HepG2 (cell line): Measurements from ENCODE around the gene KCNQ1OT1. TPM values are rescaled to one million over a fixed set of nuclear protein-coding genes. Genes with fewer than 3 reads are reported as not detected.

ENCODE experiments used
- ATAC-seq: fragments of 200-7000 bp; cut with Tn5 transposase; 3 replicates; pipeline ENCODE4 v1.9.1; 2020; ENCODE audit warnings: mild to moderate bottlenecking, moderate library complexity
- BruUV-seq: library from RNA; stranded (reverse); fragments of 400-500 nt; replicated peaks from 2 replicates; lab custom pipeline; 2021; lab: Mats Ljungman, UMichigan
- CTCF ChIA-PET: fragments of 300-600 bp; formaldehyde crosslinking; extraction: SDS; loops from one replicate; lab custom pipeline; 2021; ENCODE audit warnings: low total read pairs, inconsistent platforms, low intra/inter-chr PET ratio; lab: Yijun Ruan, JAX
- POLR2A ChIA-PET: fragments of 350-600 bp; sonication (Branson Sonifier 250); formaldehyde crosslinking; loops from one replicate; lab custom pipeline; 2020; ENCODE audit warnings: antibody characterized with exemption, inconsistent platforms; lab: Yijun Ruan, JAX
- DNase-seq: peaks from one replicate; pipeline ENCODE4 v3.0.0-alpha.2; 2015; ENCODE audit warnings: low spot score
- FAIRE-seq: peaks from 3 replicates; lab custom pipeline; 2011; peaks lifted over from hg19 to GRCh38; lab: Jason Lieb, UNC
- H2AFZ ChIP-seq: one replicate; pipeline ENCODE4 v1.6.1; 2011; ENCODE audit warnings: low read length, inconsistent platforms
- H3K27ac ChIP-seq: fragments of 300-600 bp; 3 replicates; pipeline ENCODE4 v1.8.0; 2011; ENCODE audit warnings: mixed run types, mild to moderate bottlenecking, mixed read lengths, low read length, inconsistent platforms; ENCODE audit not compliant: insufficient read depth; ENCODE audit errors: extremely low read length
- H3K27me3 ChIP-seq, 2 experiments: fragments of 200-600 bp in 1 of 2; 2 replicates in 1 of 2; 3 replicates in 1 of 2; pipeline versions ENCODE4 v1.6.0 to v1.8.0; 2011; ENCODE audit warnings: low read length in 2 of 2, mild to moderate bottlenecking in 2 of 2, moderate library complexity in 2 of 2, inconsistent platforms in 1 of 2; ENCODE audit not compliant: insufficient read depth in 2 of 2, control insufficient read depth in 1 of 2
- H3K36me3 ChIP-seq, 2 experiments: fragments of 200-600 bp in 1 of 2; replicated peaks in 1 of 2; 2 replicates in 1 of 2; 3 replicates in 1 of 2; pipeline versions ENCODE4 v1.5.1 to v1.8.0; 2011; ENCODE audit warnings: low read length in 2 of 2, inconsistent platforms in 1 of 2; ENCODE audit not compliant: insufficient read depth in 2 of 2, control insufficient read depth in 1 of 2
- H3K4me1 ChIP-seq: 2 replicates; pipeline ENCODE4 v1.5.1; 2012; ENCODE audit warnings: low read length, inconsistent platforms; ENCODE audit not compliant: insufficient read depth
- H3K4me2 ChIP-seq: 2 replicates; pipeline ENCODE4 v1.6.0; 2011; ENCODE audit warnings: low read depth, low read length, inconsistent platforms
- H3K4me3 ChIP-seq, 3 experiments: fragments of 200-600 bp in 1 of 3; sonication (generic), shearing (Covaris generic) in 1 of 3; replicated peaks in 1 of 3; 2 replicates each; pipeline ENCODE4 v1.5.1; 2011 to 2016; ENCODE audit warnings: low read length in 3 of 3, inconsistent platforms in 2 of 3, low read depth in 2 of 3, mild to moderate bottlenecking in 2 of 3, control low read depth in 1 of 3, mixed read lengths in 1 of 3; ENCODE audit not compliant: insufficient read depth in 1 of 3
- H3K79me2 ChIP-seq: one replicate; pipeline ENCODE4 v1.6.1; 2011; ENCODE audit warnings: low read length, inconsistent platforms; ENCODE audit not compliant: insufficient read depth
- H3K9ac ChIP-seq: 2 replicates; pipeline ENCODE4 v1.6.0; 2011; ENCODE audit warnings: mild to moderate bottlenecking, low read depth, low read length, inconsistent platforms; ENCODE audit not compliant: insufficient read depth
- H3K9me3 ChIP-seq: 2 replicates; pipeline ENCODE4 v1.5.1; 2012; ENCODE audit warnings: mild to moderate bottlenecking, low read length
- H4K20me1 ChIP-seq: 2 replicates; pipeline ENCODE4 v1.6.0; 2011; ENCODE audit warnings: inconsistent platforms, mild to moderate bottlenecking, low read length, moderate library complexity; ENCODE audit not compliant: insufficient read depth
- FOXO1 ChIP-seq: sonication (generic); formaldehyde crosslinking; IDR thresholded peaks from 2 replicates; pipeline ENCODE4 v1.4.0; 2020; ENCODE audit warnings: missing genetic modification reagents
- HOMEZ ChIP-seq: IDR thresholded peaks from 2 replicates; pipeline ENCODE4 v1.6.1; 2016; ENCODE audit warnings: low read depth
- KLF16 ChIP-seq, 2 experiments: sonication (generic) in 1 of 2; formaldehyde crosslinking in 1 of 2; IDR thresholded peaks; 2 replicates each; pipeline versions ENCODE4 v1.6.1 to v1.8.0; 2016 to 2023; ENCODE audit warnings: missing genetic modification reagents in 2 of 2, missing compliant biosample characterization in 1 of 2
- MAFG ChIP-seq: sonication (generic); formaldehyde crosslinking; IDR thresholded peaks from 2 replicates; pipeline ENCODE4 v1.5.1; 2020; ENCODE audit warnings: mild to moderate bottlenecking, missing genetic modification reagents
- NCOA5 ChIP-seq: sonication (generic); formaldehyde crosslinking; IDR thresholded peaks from 2 replicates; pipeline ENCODE4 v1.4.0; 2020; ENCODE audit warnings: missing genetic modification reagents
- RXRA ChIP-seq: sonication (generic); formaldehyde crosslinking; IDR thresholded peaks from 2 replicates; pipeline ENCODE4 v1.5.1; 2020; ENCODE audit warnings: missing genetic modification reagents
- THAP8 ChIP-seq: sonication (generic); formaldehyde crosslinking; IDR thresholded peaks from 2 replicates; pipeline ENCODE4 v1.5.1; 2020; ENCODE audit warnings: missing genetic modification reagents, mild to moderate bottlenecking, borderline replicate concordance
- ZFP36L1 ChIP-seq: sonication (generic); formaldehyde crosslinking; IDR thresholded peaks from 2 replicates; pipeline ENCODE4 v1.8.0; 2022; ENCODE audit warnings: mild to moderate bottlenecking, missing genetic modification reagents, moderate library complexity
- ZFP91 ChIP-seq: sonication (generic); formaldehyde crosslinking; IDR thresholded peaks from 2 replicates; pipeline ENCODE4 v1.9.0; 2022; ENCODE audit warnings: missing genetic modification reagents, mild to moderate bottlenecking, borderline replicate concordance
- ZNF34 ChIP-seq: sonication (generic); formaldehyde crosslinking; IDR thresholded peaks from 2 replicates; pipeline ENCODE4 v1.4.0; 2020; ENCODE audit warnings: mild to moderate bottlenecking, missing genetic modification reagents, borderline replicate concordance
- ZNF567 ChIP-seq: sonication (generic); formaldehyde crosslinking; IDR thresholded peaks from 2 replicates; pipeline ENCODE4 v1.8.1; 2023; ENCODE audit warnings: mild to moderate bottlenecking, missing genetic modification reagents, borderline replicate concordance
- WGBS: methylation state at CpG from one replicate; pipeline ENCODE4 v1.1.6; 2017; ENCODE audit warnings: low lambda C conversion rate; 5-methylcytosine and 5-hydroxymethylcytosine counted together
- in situ Hi-C: cut with HindIII; loops from 2 replicates; pipeline ENCODE4 v1.10.0; 2017; ENCODE audit warnings: low pct_unique_long_range_greater_than_20kb; ENCODE audit not compliant: extremely low pct_ligation_motif_present
- intact Hi-C: fragments of 100-400 bp; cut with micrococcal nuclease; formaldehyde crosslinking; loops from one replicate; pipeline ENCODE4 v1.10.0; 2022; ENCODE audit not compliant: unreplicated experiment
- polyA plus RNA-seq, 8 experiments: library from polyadenylated mRNA; depleted of rRNA in 3 of 8; stranded (reverse) in 7 of 8; unstranded in 1 of 8; fragments of >200 nt; fragmentation: Illumina TruSeq in 4 of 8; extraction: Trizol in 4 of 8; gene quantifications; 2 replicates each; pipeline versions ENCODE4 v1.2.1 to v1.2.3, GENCODE V29; 2011 to 2016; ENCODE audit warnings: low read depth in 4 of 8, missing spikeins in 1 of 8, mixed read lengths in 1 of 8; ENCODE audit not compliant: insufficient read depth in 1 of 8
- total RNA-seq, 5 experiments: library from RNA; depleted of rRNA; stranded (reverse); fragments of >200 nt; fragmentation: Illumina TruSeq; extraction: Trizol; gene quantifications; 2 replicates each; pipeline ENCODE4 v1.2.3, GENCODE V29; 2016; ENCODE audit warnings: low read depth in 1 of 5

KCNQ1OT1 gene
- total and polyA plus RNA-seq, 2 of the 13 experiments (the other 11 are each of a cell fraction or from before 2014, with no cell fraction given): 1.3 to 18.9 TPM

- intact Hi-C loops: no loop called here
- FAIRE-seq: no peak
Measured at GRCh38 chr11:2582946-2583604, 116.7 kb downstream of the KCNQ1OT1 start.

GRCh38 chr11:2582351-2582945 lies 117.3 kb downstream of the KCNQ1OT1 start:
- Histone ChIP-seq H2AFZ (no peak overlapping the region), H3K27ac (no peak overlapping the region), H3K27me3 (peaks cover 27 to 86% of the 10 kb centered on the region in 2 experiments), H4K20me1 (no peaks in the 10 kb centered on the region), H3K9me3 (no peaks in the 10 kb centered on the region), H3K36me3 (no peaks in the 10 kb centered on the region), H3K4me3 (no peak overlapping the region), H3K4me1 (no peaks in the 10 kb centered on the region), H3K9ac (no peak overlapping the region), H3K79me2 (no peaks in the 10 kb centered on the region), H3K4me2 (no peak overlapping the region)
- intact Hi-C loops (no loop called here), in situ Hi-C loops (no loop called here)
- DNase-seq: no peak
- TF ChIP-seq NCOA5 (CRISPR knock-in tag) (no peak), KLF16 (CRISPR knock-in tag; IDR thresholded peaks at IDR 0.05) (no peak), ZFP36L1 (CRISPR knock-in tag) (no peak), ZNF567 (CRISPR knock-in tag) (no peak), THAP8 (CRISPR knock-in tag) (no peak), HOMEZ (CRISPR knock-in tag) (no peak), RXRA (CRISPR knock-in tag) (no peak), MAFG (CRISPR knock-in tag) (no peak)
- 30% methylated on average over 5 of the region's 12 CpGs for WGBS
- no TSS peak for BruUV-seq
- POLR2A ChIA-PET: no interaction called here
- no peak for FAIRE-seq
- ATAC-seq: no peak
- CTCF ChIA-PET: no interaction called here

More at GRCh38 chr11:2582946-2583604, 116.7 kb downstream of the KCNQ1OT1 start:
- DNase-seq: no peak
- Histone ChIP-seq H3K27me3 (peaks cover 25 to 86% of the 10 kb centered on the region in 2 experiments), H4K20me1 (no peaks in the 10 kb centered on the region), H3K9me3 (no peaks in the 10 kb centered on the region)
- TF ChIP-seq ZNF34 (CRISPR knock-in tag) (no peak), FOXO1 (CRISPR knock-in tag) (no peak), ZFP91 (CRISPR knock-in tag) (no peak)
- TF ChIP-seq, all 625 proteins: peak for 0
- ATAC-seq: no peak
- Histone ChIP-seq H2AFZ (no peak overlapping the region), H3K9ac (no peak overlapping the region), H3K27ac (no peak overlapping the region), H3K4me2 (no peak overlapping the region), H3K4me3 (no peak overlapping the region), H3K36me3 (no peaks in the 10 kb centered on the region), H3K4me1 (no peaks in the 10 kb centered on the region), H3K79me2 (no peaks in the 10 kb centered on the region)
- POLR2A ChIA-PET: no interaction called here
- BruUV-seq: no TSS peak
- in situ Hi-C loops: no loop called here
- WGBS: 57% methylated on average over 16 of the region's 33 CpGs
- CTCF ChIA-PET: no interaction called here
